IPS DF 4.7 (cell line): Measurements from ENCODE around the gene BMX.

Experiments used
- DNase-seq: peaks from one replicate; pipeline ENCODE4 v3.0.0-alpha.2; 2013; ENCODE audit warnings: low spot score; ENCODE audit errors: extremely low read depth

Gene BMX

DNA sequence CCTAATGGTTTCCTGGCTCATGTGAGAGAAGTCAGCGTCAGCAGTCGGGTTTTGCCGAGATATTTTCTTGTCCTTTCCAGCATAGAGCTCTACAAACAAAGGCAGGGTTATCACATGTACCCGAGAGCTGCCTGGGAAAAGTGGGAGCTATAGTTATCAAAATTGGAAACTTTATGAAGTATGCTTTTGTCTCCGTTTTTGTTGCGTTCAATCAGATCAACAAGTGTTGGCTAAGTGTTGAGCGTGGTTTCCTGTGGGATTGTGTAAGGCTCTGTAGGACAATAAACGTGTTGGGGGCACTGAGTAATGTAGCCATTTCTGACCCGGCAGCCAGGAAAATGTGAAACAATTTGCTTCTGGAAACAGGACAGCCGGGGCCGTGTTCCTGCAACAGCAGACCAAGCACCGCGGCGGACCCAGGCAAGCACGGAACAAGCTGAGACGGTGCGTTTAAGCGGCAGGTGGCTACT lies at the start of gene BMX:
BMX (plus strand) TSS at position 311 of the 470 bp plus-strand sequence. CDS start 7,547 bp downstream, outside the sequence.
- no peak for DNase-seq

DNA sequence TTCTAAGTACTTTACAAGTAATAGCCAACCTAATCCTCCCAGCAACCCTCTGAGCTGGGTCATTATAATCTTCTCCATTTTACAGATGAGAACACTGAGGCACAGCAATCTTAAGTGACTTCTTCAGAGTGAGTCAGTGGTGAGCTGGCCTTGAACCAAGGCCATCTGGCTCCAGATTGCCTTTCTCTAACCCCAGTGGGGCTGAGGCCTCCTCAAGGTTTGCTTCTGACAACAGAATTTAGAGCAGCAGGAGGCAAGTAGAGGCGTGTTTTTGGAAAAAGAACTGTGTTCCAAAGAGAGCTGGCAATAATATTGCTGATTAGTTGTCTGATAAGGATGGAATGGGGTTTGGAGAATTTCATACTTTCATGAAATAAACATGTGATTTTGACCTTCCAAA lies 48.7 kb upstream of the BMX start:
- DNase-seq, result no peak

DNA sequence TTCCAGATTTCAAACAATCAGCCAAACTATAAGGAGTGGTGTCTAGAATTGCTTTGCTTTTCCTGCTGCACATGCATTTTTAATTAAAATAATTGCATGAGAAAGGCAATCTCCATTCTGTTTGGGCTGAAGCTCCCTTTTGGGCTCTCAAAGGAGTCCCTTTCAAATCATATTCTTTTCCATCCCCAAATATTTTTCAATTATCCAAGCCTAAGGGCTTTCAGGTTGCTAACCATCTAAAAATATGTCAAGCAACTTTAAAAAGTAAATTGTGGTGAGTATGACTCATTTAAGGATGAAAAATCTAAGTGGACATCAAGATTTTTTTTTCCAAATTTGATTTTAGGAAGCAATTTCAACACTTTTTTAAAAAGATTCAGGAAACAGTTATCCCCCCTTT lies 35.9 kb upstream of the BMX start:
- no peak for DNase-seq

DNA sequence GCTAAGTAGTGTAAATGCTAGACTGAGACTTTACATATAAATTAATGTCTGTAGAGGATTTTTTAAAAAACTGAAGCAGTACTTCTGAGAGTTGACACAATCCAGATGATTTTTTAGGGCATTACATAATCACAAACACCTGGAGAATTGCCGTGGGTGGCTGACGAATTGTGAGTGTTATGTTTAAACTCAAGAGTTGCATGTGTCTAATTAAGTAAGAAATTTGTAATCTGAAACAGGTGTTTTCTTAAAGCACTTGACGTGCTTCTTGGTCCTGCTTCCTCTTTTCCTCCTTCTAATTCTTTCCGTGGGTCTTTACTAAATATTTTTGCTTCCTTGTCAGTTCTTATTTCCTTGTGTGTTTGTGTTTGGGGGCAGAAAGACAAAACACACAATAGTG lies 35.3 kb upstream of the BMX start:
- no peak for DNase-seq

DNA sequence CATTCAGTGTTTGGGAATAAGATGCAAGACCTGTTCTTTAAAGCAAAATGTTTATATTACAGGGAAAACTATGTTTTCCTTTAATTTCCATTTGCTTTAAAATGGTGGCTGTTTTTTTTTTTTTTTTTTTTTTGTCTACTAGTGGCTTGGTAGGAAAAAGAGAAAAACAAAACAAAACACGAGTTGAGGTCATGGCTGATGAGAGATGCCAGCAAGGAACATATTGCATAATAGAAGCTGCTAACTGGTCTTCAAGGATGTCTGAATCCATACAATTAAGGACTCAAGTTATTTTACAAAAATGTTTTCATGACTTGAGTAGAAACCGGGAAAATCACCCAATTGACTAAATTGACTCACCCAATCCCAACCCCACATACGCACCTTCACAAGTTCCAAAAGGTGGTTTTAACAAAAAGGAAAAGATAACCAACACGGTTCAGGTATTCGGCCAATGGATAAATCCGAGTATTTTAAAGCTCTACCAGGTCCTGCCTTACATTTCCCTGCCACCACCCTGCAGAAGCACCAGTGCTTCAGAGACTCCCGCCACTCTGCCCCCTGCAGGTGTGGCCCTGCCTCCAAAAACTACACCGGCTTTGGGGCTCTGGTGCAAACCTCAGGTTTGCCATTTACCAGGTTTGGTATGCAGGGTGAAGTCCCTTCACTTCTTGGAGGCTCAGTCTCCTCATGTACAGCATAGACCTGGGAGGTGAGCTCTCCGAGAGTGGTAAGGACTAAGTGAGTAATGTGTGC lies 34.5 kb upstream of the BMX start:
- DNase-seq, result no peak

DNA sequence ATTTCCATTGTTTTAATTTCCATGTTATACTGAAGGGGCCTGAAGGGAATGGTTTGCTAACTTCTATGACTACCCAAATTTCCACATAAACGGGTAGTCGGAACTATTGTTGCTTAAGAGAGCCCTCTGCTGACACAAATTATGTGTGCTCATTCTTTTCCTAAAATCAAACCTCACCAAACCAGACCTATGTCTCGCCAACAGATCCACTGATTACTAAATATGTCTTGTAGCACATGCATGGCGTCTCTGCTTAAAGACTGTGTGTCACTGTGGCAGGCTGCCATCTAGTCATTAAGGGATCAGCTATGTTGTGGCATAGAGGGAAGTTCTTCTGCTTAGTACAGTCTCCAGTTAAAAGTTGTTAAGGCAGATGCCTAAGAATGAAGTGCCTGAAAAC lies 32.6 kb upstream of the BMX start:
- no peak for DNase-seq

DNA sequence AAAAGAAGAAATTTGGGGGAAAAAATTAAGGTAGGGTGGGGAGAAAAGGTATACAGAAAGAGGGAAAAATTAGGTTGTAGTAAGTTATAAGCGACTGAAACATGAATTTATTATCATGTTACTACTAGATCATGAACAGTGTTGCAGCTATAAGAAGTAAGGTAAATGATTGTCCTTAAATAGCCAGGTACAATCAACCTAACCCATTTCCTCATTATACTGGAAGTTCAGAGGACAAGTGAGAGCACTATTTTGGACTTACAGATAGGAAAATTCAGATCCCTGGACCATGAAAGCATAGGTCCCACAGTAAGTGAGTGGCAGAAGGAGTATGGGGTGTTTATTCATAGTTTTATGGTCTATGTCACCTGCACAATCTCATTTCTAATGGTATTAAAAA lies 31.0 kb upstream of the BMX start:
- DNase-seq, result no peak

DNA sequence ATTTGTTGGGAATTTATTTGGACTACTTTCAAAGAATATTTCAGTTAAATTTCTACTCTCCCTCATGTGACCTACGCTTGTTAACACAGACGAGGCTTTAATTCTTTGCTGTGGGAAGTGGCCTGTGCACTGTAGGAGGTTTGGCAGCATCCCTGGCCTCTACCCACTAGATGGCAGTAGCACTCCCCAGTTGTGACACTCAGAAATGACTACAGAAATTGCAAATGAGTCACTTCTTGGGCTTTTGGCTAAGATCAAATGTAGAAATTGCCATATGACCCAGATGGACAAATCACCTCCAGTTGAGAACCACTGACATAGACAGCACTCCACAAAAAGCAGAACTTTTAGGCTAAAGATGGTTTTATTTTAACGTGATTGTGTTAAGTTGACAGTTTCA lies 29.6 kb upstream of the BMX start:
- DNase-seq, result no peak

DNA sequence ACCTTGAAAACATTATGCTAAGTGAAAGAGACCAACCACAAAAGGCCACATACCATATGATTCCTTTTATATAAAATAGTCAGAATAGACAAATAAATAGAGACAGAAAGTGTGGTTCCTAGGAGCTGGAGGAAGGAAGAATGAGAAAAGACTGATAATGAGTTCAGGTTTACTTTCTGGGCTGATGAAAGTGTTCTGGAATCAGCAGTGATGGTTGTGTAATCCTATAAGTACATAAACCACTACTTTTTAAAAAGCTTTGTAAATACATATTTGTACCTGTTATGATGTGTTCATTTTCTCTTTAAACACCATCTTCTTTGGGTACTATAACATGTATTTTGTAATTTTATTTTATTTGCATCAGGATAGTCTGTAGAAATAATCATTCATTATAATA lies 28.1 kb upstream of the BMX start:
- no peak for DNase-seq

DNA sequence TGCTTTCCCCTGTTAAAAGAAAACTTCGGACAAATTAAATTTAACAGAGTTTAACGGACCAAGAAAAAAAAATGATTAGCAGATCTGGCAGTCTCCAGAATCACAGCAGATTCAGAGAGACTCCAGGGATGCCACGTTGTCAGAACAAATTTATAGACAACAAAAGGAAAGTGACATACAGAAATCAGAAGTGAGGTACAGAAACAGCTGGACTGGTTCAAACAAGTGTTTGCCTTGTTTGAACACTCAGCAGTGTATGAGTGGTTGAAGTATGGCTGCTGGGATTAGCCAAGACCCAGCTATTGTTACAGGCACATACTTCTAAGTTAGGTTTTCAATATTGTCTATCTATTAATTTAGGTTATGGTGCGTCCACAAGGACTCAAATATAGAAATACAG lies 26.6 kb upstream of the BMX start:
- DNase-seq, result no peak

DNA sequence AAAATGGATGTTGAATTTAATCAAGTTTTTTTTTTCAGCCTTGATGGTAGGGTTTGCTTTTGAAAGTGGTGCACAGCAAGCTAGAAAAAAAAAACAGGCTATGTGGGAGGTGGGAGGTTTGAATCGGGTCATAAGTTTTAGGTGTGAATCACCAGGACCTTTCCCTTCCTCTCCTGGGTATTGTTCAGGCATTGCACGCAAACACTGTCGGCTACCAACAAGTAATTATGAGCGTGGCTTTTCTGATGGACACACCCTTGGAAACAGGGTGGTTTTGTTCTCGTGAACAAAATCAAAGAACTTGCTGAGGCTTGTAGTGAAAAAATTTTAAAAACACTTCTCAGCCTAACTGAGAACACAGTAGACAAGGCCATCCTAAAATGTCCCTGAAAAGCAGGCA lies 25.6 kb upstream of the BMX start:
- no peak for DNase-seq

DNA sequence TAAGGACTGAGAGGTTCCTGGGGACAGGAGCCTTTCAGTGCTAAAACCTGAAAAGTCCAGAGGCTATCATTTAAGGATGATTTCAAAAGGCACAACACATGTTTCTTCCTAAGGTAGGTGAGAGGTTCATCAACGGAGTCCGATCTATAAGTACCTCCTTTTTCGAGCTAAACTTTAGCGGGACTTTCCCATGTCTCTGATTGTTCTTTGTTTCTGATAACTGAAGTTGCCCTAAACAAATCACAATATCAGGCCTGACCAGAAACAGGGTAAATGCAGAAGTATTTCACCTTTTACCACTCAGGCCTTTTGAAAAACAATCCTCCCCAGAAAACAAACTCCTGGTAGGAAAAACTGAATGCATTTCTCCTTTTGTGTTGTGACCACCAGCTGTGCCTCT lies 25.1 kb upstream of the BMX start:
- DNase-seq, result no peak

DNA sequence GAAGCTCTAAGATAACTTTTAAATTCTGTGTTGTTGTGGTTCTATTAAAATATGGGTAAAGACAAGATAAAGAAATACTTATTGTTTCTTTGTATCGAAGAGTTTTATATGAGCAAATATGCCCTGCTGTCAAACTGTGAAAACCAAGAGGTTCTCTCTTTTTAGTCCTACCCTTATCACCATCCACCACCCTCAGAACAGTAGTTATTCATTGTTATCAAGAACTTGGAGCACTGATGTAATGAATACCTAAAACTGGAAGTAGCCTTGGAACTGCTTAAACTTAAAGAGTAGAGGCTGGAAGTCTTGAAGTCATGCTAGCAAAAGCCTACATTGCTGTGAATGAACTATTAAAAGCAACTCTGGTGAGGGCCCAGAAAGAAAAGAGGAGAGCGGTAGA lies 16.7 kb upstream of the BMX start:
- no peak for DNase-seq

DNA sequence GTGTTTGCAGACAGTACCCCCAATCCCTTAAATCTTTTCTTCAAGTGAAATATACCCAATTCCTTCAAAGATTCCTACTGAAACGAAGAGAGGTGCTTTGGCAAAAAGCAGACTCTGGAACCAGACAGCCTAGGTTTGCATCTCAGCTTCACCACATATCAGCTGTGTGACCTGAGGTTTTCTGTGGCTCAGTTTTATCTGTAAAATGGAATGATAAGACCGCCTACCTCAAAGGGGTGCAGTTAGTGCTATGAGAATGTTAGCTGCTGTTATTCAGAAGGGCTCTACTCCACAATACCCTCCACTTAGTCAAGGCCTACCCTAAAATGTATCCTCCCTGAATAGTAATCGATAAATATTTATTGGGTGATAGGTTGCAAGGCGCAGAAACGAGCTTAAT lies 8.1 kb upstream of the BMX start:
- DNase-seq, result no peak

DNA sequence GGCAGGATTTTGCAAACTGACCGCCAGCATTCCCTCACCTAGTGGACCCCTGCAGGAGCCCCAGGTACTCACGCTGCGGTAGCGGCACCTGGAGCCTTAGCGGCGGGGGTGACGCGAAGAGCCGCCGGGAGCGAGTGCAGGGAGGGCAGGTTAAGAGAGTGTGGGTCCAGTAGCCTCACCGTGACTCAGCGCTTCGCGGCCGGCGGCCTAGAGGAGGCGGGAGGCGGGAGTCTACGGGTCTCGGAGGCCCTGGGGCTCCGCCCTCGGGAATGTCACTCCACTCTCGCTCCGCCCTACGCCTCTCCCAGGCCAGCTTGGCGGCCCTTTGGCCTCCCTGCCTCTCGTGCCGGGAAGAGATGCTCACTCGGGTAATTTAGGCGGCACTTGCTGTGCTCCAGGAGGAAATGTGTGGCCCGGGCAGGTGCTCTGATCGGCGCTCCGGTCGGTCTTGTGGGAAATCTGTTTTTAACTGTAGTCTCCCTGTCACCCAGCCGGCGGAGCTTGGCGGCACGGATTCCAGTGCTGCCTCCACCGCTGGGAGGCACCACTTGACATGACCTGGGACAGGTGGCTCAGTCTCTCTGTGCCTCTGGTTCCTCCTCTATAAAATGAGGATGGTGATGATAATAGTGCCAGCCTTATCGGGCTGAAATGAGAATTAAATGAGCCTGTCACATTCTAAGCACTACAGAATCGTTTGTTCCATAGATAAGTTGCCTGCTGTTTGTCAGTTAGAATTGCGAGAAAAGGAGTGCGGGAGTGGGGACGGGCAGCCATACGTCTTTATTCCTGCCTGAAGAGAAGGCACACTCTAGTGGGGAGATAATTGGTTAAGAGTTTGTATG lies 7.3 kb upstream of the BMX start, which contains the start of gene PIR:
PIR (minus strand) TSS at position 216 of the 845 bp plus-strand sequence. CDS start 2,076 bp downstream, outside the sequence.
- peak; percentile 14 for DNase-seq

DNA sequence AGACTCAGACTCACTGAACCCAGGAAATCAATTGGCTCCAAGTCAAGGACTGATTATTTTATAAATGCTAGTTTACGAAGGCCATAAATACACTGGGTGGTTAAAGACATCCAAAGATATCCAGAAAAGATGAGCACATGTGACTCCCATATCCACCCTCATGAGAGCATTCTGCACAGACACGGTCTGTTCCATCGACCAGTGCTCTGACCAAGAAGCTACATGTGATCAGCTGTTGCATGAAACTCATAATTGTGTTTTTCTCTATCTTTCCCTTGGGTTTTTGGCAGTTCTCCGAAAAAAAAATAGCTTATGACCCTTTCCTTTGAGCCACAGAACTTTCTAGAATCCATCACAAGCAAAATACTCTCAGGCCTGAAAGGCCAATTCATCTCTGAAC lies 4.8 kb upstream of the BMX start:
- no peak for DNase-seq

DNA sequence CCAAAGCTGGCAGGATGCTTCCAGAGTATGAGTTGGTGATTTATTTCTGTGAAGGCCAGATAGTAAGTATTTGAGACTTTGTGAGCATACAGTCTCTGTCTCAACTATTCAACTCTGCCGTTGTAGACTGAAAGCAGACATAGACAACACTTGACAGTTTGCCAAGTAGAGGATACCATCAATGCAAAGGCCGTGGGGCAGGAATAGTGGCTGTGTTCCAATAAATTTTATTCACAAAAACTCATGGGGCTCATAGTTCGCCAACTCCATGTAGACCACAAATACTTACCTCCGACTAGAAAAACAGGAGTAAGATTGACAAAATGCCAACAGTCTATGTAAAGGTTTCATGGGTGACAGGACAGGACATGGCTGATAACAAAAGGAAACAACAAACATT lies 3.8 kb upstream of the BMX start:
- DNase-seq, result no peak

DNA sequence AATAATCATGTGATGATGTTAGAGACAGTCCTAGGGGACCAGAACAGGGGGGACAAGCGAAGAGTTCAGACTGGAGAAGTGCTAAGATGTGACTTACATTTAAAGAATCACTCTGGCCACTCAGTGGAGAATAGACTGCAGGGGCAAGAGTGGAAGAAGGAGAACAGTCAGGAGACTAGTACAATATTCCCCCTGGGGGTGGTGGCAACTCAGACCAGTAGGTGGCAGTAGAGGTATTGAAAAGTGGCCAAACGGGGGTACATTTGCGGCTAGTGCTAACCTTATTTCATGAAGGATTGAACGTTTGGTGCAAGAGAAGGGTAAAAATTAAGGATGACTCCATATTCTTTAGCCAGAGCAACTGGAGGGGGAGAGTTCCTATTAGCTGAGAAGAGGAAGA lies 2.7 kb upstream of the BMX start:
- peak; percentile 14 for DNase-seq

DNA sequence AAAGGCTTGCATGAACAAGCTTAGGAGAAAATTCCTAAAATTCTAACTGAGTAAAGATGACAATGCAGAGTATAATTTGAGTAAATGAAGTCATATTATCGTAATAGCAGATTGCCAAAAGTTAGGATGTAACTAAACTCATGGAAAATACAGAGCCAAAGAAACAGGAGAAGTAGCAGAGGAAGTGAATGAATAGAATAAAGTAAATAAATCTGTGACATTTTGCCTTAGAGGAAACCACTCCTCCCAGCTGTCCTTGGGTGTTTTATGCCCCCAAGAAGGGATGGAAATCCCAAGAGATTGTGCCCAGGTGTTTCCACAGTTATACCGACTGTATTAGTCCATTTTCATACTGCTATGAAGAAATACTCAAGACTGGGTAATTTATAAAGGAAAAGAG lies 1.9 kb upstream of the BMX start:
- no peak for DNase-seq

DNA sequence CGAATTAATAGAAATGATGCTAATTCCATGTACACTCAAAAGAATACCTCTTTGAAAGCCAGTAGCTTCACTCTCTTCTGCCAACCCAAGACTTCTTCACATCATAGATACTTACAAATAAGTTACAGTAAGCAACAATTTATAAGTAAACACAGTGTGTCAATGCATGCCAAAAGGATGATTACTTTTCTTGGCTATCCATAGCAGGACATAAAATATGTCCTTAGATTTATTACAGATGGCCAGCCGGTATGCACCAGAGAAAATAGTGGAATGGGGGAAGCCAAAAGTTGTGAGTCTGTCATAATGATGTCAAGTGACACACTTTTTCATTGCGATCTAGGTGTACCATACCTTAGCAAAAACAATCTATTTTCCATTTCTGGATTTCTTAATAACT lies 631 bp upstream of the BMX start:
- no peak for DNase-seq

DNA sequence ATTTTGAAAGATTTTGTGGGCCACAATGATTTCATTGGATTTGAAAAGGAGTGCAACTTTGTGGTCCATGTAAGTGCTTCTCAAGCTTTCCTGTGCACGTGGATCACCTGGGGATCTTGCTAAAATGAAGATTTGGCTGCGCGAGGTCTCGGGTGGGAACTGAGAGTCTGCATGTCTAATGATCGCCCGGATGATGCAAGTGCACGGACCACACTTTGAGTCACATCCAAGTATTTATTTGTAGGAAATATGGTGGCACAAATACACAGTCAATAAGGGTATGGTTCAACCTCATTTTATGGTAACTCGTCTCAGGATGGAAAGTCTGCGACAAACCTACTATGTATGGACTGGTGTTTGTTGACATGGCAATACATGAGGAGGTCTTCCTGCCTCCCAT lies 899 bp downstream of the BMX start:
- DNase-seq, result no peak

DNA sequence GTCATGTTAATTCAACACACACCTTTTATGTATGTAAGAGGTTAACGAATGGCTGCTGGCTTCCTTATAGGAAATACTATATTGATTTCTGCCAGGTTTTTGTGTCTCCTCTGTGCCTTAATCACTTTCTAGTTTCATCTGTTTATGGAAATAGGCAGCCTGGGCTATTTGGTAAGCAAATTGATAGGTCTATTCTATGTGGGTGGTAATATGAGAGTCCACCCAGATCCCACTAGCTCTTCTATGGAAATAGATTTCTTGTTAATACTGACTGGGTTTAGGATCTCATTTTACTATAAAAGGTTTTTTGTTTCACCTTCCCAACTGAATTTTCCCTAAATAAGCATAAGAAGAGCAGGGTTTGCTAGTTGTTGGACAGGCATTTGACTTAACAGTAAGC lies 4.1 kb downstream of the BMX start:
- no peak for DNase-seq

DNA sequence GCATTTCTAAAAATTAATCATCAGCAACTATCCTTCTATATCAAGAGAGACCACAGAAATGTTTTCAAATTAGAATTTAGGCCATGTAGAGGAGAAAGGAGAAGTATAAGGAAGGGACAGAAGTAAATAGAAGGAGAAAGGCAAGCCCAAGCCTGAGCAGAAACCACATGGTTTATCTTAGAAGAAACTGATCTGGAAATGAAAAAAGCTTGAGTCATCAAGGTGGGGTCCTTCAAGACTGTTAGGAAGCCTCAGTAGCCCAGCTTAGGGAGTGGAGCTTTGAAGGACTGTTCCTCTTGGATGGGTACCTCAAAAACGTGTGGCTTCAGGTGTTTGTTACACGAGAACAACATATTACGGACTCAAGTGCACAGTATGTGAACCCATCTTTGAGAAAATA lies 4.5 kb downstream of the BMX start:
- DNase-seq, result no peak
